Activated naive CD4-positive, alpha-beta T cell (primary cell): ENCODE results near the gene SSBP3.

Experiments
- DNase-seq, 4 experiments: peaks; one replicate each; lab custom pipeline; 2025; lab: John Stamatoyannopoulos, UW

Gene SSBP3

GRCh38 chr1:54284781-54285529 lies 121.2 kb downstream of the SSBP3 start:
- peak in 2 of 4 experiments; percentile 10 to 31 for DNase-seq

GRCh38 chr1:54283635-54284385 lies 122.4 kb downstream of the SSBP3 start:
- no peak for DNase-seq

- no peak for DNase-seq
These were observed 123.9 kb downstream of the SSBP3 start for GRCh38 chr1:54282101-54282847.

GRCh38 chr1:54280651-54281050 lies 125.5 kb downstream of the SSBP3 start:
- DNase-seq: no peak

GRCh38 chr1:54279457-54279856 lies 126.7 kb downstream of the SSBP3 start:
- DNase-seq: no peak

GRCh38 chr1:54278941-54279422 lies 127.2 kb downstream of the SSBP3 start:
- DNase-seq: no peak

GRCh38 chr1:54277451-54278341 lies 128.5 kb downstream of the SSBP3 start:
- DNase-seq: no peak

- no peak for DNase-seq
These were observed 129.4 kb downstream of the SSBP3 start for GRCh38 chr1:54276617-54277450.

- no peak for DNase-seq
These were observed 130.8 kb downstream of the SSBP3 start for GRCh38 chr1:54275349-54275748.

- DNase-seq: no peak
These were observed 131.3 kb downstream of the SSBP3 start for GRCh38 chr1:54274881-54275280.

GRCh38 chr1:54274448-54274847 lies 131.7 kb downstream of the SSBP3 start:
- no peak for DNase-seq

- DNase-seq: no peak
These were observed 132.4 kb downstream of the SSBP3 start for GRCh38 chr1:54273795-54274163.

GRCh38 chr1:54273092-54273794 lies 133.0 kb downstream of the SSBP3 start:
- DNase-seq: no peak

GRCh38 chr1:54272772-54273091 lies 133.5 kb downstream of the SSBP3 start:
- no peak for DNase-seq

- no peak for DNase-seq
These were observed 134.1 kb downstream of the SSBP3 start for GRCh38 chr1:54272134-54272533.

- no peak for DNase-seq
These were observed 134.9 kb downstream of the SSBP3 start for GRCh38 chr1:54271341-54271740.

GRCh38 chr1:54270543-54270942 lies 135.7 kb downstream of the SSBP3 start:
- no peak for DNase-seq

GRCh38 chr1:54268762-54269297 lies 137.4 kb downstream of the SSBP3 start:
- DNase-seq: no peak

- no peak for DNase-seq
These were observed 138.1 kb downstream of the SSBP3 start for GRCh38 chr1:54267815-54268761.
